Measurements from ENCODE around the gene RPS2. TPM values are rescaled to one million over a fixed set of nuclear protein-coding genes. Genes with fewer than 3 reads are reported as not detected.
A peak's percentile ranks its signal among the peaks of the same experiment; 100 is the strongest.

Gene RPS2
- total RNA-seq, 1 experiment from 2014 or later: 4,395 TPM

DNA sequence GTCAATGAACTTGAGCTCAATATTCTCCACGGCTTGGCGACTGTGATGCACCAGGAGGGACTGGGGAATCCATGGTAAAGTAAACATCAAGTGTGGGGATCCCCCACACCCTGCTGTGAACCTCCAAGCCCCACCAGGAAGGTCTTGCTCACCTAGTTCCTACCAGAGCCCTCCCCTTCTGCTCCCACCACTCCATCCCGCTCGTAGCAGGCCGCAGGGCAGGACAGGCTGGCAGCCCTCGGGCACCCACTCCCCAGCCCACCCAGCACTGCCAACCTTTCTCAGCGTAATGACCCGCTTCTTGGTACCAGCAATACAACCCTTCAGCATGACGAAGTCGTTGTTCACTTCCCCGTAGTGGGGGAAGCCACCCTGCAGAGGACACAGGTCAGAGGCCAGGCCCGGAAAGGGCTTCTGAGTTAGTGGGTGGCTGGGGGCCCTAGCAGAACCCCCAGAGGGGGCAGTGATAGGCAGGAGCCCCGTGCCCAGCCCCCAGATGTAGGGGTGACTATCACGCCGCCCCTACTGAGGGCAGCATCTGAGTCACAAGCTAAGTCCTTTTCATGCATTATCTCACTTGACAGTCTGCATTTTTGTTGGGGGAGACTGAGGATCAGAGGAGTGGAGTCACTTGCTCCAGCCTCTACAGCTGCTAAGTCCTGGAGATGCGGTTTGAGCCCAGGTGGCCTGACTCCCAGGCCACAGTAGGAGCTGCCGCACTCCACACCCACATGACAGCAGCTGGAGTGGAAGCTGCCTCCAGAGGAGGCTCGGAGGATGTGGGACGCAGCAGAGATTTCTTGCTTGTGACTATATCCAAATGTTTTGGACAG lies 18.9 kb downstream of the RPS2 start:
- Mint-ChIP-seq H3K4me3 (no peak overlapping the region), H3K27me3 (ENCODE audit: low read depth) (peaks cover 16% of the 10 kb centered on the region), H3K27ac (no peak overlapping the region), H3K36me3 (no peaks in the 10 kb centered on the region), H3K4me1 (peaks cover 22% of the 10 kb centered on the region), H3K9me3 (no peaks in the 10 kb centered on the region)
- ChIA-PET CTCF (interaction anchor here (0.5 to 2.8 kb wide), 14 partner anchors 13 to 163 kb away, joined by 3 to 13 read pairs (median 4); partner anchors contain the start of genes NUBP2, RPS2, SPSB3 and TBL3), POLR2A (interaction anchor here (0.8 to 1.9 kb wide), 3 partner anchors 15 to 26 kb away, joined by 3 to 6 read pairs (median 3); partner anchors contain the start of genes RPS2 and TBL3)
- DNase-seq (ENCODE audit: low spot score) (no peak), ATAC-seq (no peak)
- TF ChIP-seq, protein P1, sequence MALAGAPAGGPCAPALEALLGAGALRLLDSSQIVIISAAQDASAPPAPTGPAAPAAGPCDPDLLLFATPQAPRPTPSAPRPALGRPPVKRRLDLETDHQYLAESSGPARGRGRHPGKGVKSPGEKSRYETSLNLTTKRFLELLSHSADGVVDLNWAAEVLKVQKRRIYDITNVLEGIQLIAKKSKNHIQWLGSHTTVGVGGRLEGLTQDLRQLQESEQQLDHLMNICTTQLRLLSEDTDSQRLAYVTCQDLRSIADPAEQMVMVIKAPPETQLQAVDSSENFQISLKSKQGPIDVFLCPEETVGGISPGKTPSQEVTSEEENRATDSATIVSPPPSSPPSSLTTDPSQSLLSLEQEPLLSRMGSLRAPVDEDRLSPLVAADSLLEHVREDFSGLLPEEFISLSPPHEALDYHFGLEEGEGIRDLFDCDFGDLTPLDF (CRISPR knock-in tag; IDR thresholded peaks at IDR 0.05): no peak
- no peak for TF ChIP-seq TEAD4 (CRISPR knock-in tag; IDR thresholded peaks at IDR 0.05)
- no peak for TF ChIP-seq ZNF317 (CRISPR knock-in tag; IDR thresholded peaks at IDR 0.05; ENCODE audit: borderline replicate concordance, low read depth)
- TF ChIP-seq CREM (CRISPR knock-in tag; IDR thresholded peaks at IDR 0.05): no peak
- TF ChIP-seq, protein P2, sequence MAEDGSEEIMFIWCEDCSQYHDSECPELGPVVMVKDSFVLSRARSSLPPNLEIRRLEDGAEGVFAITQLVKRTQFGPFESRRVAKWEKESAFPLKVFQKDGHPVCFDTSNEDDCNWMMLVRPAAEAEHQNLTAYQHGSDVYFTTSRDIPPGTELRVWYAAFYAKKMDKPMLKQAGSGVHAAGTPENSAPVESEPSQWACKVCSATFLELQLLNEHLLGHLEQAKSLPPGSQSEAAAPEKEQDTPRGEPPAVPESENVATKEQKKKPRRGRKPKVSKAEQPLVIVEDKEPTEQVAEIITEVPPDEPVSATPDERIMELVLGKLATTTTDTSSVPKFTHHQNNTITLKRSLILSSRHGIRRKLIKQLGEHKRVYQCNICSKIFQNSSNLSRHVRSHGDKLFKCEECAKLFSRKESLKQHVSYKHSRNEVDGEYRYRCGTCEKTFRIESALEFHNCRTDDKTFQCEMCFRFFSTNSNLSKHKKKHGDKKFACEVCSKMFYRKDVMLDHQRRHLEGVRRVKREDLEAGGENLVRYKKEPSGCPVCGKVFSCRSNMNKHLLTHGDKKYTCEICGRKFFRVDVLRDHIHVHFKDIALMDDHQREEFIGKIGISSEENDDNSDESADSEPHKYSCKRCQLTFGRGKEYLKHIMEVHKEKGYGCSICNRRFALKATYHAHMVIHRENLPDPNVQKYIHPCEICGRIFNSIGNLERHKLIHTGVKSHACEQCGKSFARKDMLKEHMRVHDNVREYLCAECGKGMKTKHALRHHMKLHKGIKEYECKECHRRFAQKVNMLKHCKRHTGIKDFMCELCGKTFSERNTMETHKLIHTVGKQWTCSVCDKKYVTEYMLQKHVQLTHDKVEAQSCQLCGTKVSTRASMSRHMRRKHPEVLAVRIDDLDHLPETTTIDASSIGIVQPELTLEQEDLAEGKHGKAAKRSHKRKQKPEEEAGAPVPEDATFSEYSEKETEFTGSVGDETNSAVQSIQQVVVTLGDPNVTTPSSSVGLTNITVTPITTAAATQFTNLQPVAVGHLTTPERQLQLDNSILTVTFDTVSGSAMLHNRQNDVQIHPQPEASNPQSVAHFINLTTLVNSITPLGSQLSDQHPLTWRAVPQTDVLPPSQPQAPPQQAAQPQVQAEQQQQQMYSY (CRISPR knock-in tag; IDR thresholded peaks at IDR 0.05): no peak
- TF ChIP-seq PRRX2 (CRISPR knock-in tag; IDR thresholded peaks at IDR 0.05): no peak
- TF ChIP-seq, protein P3, sequence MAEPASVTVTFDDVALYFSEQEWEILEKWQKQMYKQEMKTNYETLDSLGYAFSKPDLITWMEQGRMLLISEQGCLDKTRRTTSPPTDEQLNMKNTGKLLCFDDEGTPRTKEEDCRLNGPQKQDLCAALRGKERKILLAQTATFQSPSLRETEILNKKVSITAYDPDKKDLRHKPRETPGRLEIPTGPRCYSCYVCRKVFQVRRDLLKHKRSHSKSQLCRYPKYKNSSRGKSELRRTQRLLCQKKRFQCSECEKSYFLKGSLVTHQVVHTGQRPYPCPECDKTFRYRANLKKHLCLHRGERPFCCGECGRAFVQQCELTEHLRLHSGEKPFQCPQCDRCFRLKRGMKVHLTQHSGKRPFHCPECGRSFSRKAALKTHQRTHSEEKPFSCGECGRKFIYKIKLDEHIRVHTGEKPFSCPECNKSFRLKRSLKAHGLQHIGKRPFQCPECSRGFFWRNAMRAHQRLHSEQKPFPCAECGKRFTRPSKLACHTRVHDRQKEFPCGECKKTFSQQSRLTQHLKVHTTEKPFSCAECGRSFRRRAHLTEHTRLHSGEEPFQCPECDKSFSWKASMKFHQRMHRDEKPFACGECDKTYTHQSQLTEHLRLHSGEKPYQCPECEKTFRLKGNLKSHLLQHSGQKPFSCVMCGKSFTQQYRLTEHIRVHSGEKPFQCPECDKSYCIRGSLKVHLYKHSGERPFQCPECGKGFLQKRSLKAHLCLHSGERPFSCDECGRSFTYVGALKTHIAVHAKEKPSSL (CRISPR knock-in tag; conservative IDR thresholded peaks at IDR 0.05): no peak
- TF ChIP-seq ATF1 (CRISPR knock-in tag; IDR thresholded peaks at IDR 0.05): no peak

DNA sequence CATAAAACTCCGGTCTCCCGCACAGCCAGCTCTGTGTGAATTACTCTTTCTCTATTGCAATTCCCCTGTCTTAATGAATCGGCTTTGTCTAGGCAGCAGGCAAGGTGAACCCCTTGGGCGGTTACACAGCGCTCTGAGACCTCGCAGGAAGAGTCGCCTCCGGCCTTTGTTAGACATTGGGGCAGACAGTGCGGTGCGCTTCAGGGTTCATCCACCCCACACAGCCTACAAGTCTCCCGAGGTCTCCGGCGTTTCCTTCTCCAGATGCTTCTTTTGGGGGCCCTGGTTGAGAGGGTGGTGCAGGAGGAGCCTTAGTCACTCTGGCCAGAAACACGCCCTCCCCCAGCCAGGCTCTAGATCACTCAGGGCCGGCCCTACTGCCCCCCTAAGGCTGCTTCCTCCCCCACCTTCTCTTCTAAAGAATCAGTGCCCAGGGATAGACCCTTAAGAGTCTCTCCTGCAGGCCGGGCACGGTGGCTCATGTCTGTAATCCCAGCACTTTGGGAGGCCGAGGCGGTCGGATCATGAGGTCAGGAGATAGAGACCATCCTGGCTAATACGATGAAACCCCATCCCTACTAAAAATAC lies 19.9 kb downstream of the RPS2 start:
- Mint-ChIP-seq H3K27ac (no peak overlapping the region), H3K4me1 (peaks cover 22% of the 10 kb centered on the region), H3K4me3 (peak overlapping the region; percentile 87), H3K36me3 (no peaks in the 10 kb centered on the region), H3K27me3 (ENCODE audit: low read depth) (peaks cover 16% of the 10 kb centered on the region), H3K9me3 (no peaks in the 10 kb centered on the region)
- ChIA-PET CTCF (interaction anchor here (0.6 to 0.8 kb wide), 2 partner anchors 59 to 1419 kb away, joined by 3 read pairs; no protein-coding TSS in a partner anchor), POLR2A (interaction anchor here (1.7 kb wide), 1 partner anchor 16 kb away, joined by 5 read pairs; no protein-coding TSS in a partner anchor)
- ATAC-seq: no peak
- no peak for DNase-seq (ENCODE audit: low spot score)
- no peak for TF ChIP-seq TP53 (CRISPR knock-in tag; IDR thresholded peaks at IDR 0.05)
- TF ChIP-seq ZNF396 (CRISPR knock-in tag; IDR thresholded peaks at IDR 0.05; ENCODE audit: borderline replicate concordance): no peak
- TF ChIP-seq, protein P4, sequence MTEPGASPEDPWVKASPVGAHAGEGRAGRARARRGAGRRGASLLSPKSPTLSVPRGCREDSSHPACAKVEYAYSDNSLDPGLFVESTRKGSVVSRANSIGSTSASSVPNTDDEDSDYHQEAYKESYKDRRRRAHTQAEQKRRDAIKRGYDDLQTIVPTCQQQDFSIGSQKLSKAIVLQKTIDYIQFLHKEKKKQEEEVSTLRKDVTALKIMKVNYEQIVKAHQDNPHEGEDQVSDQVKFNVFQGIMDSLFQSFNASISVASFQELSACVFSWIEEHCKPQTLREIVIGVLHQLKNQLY (CRISPR knock-in tag; IDR thresholded peaks at IDR 0.05): no peak
- TF ChIP-seq, protein P5, sequence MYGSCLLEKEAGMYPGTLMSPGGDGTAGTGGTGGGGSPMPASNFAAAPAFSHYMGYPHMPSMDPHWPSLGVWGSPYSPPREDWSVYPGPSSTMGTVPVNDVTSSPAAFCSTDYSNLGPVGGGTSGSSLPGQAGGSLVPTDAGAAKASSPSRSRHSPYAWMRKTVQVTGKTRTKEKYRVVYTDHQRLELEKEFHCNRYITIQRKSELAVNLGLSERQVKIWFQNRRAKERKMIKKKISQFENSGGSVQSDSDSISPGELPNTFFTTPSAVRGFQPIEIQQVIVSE (CRISPR knock-in tag; IDR thresholded peaks at IDR 0.05; ENCODE audit: borderline replicate concordance): no peak
- TF ChIP-seq CREB1 (CRISPR knock-in tag; IDR thresholded peaks at IDR 0.05): no peak
- TF ChIP-seq, protein P6, sequence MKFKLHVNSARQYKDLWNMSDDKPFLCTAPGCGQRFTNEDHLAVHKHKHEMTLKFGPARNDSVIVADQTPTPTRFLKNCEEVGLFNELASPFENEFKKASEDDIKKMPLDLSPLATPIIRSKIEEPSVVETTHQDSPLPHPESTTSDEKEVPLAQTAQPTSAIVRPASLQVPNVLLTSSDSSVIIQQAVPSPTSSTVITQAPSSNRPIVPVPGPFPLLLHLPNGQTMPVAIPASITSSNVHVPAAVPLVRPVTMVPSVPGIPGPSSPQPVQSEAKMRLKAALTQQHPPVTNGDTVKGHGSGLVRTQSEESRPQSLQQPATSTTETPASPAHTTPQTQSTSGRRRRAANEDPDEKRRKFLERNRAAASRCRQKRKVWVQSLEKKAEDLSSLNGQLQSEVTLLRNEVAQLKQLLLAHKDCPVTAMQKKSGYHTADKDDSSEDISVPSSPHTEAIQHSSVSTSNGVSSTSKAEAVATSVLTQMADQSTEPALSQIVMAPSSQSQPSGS (CRISPR knock-in tag; IDR thresholded peaks at IDR 0.05; ENCODE audit: borderline replicate concordance, low read depth): no peak
- TF ChIP-seq, protein P7, sequence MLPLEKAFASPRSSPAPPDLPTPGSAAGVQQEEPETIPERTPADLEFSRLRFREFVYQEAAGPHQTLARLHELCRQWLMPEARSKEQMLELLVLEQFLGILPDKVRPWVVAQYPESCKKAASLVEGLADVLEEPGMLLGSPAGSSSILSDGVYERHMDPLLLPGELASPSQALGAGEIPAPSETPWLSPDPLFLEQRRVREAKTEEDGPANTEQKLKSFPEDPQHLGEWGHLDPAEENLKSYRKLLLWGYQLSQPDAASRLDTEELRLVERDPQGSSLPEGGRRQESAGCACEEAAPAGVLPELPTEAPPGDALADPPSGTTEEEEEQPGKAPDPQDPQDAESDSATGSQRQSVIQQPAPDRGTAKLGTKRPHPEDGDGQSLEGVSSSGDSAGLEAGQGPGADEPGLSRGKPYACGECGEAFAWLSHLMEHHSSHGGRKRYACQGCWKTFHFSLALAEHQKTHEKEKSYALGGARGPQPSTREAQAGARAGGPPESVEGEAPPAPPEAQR (CRISPR knock-in tag; IDR thresholded peaks at IDR 0.05): no peak
- TF ChIP-seq TEAD4 (CRISPR knock-in tag; IDR thresholded peaks at IDR 0.05): no peak
- TF ChIP-seq ZNF219 (CRISPR knock-in tag; IDR thresholded peaks at IDR 0.05; ENCODE audit: borderline replicate concordance): no peak
- TF ChIP-seq SOX15 (CRISPR knock-in tag; IDR thresholded peaks at IDR 0.05): no peak
- TF ChIP-seq MYBL2 (CRISPR knock-in tag; IDR thresholded peaks at IDR 0.05): no peak
